Panc1 (cell line): Measurements from ENCODE around the gene DEDD. TPM values are rescaled to one million over a fixed set of nuclear protein-coding genes. Genes with fewer than 3 reads are reported as not detected.
A peak's percentile ranks its signal among the peaks of the same experiment; 100 is the strongest.

Source experiments
- ATAC-seq: fragments of 200-7000 bp; cut with Tn5 transposase; 2 replicates; pipeline ENCODE4 v1.9.1; 2020; ENCODE audit warnings: mild to moderate bottlenecking, moderate library complexity
- BruUV-seq: library from RNA; stranded (reverse); fragments of 400-500 nt; replicated peaks from 2 replicates; lab custom pipeline; 2021; lab: Mats Ljungman, UMichigan
- CTCF ChIA-PET: fragments of 300-600 bp; sonication (Branson Sonifier 250); formaldehyde crosslinking; loops from one replicate; lab custom pipeline; 2022; ENCODE audit warnings: antibody characterized with exemption; lab: Charles Lee
- POLR2A ChIA-PET: fragments of 300-600 bp; sonication (Branson Sonifier 250); formaldehyde crosslinking; loops from one replicate; lab custom pipeline; 2022; ENCODE audit warnings: antibody characterized with exemption; lab: Charles Lee
- DNase-seq: peaks from one replicate; pipeline ENCODE4 v3.0.0-alpha.2; 2010; ENCODE audit warnings: low read depth, low spot score
- H3K27ac ChIP-seq: 2 replicates; pipeline ENCODE4 v1.5.1; 2011; ENCODE audit warnings: mild to moderate bottlenecking, low read length, inconsistent platforms
- H3K27me3 ChIP-seq: fragments of 200-500 bp; sonication (Bioruptor generic); 2 replicates; pipeline ENCODE4 v1.6.0; 2014; ENCODE audit warnings: low read length, inconsistent platforms; ENCODE audit not compliant: control insufficient read depth, insufficient read depth
- H3K36me3 ChIP-seq: fragments of 200-500 bp; sonication (Bioruptor generic); 2 replicates; pipeline ENCODE4 v1.5.1; 2014; ENCODE audit warnings: inconsistent platforms, mild to moderate bottlenecking, low read length, moderate library complexity; ENCODE audit not compliant: control insufficient read depth, insufficient read depth
- H3K4me1 ChIP-seq: 2 replicates; pipeline ENCODE4 v1.5.1; 2011; ENCODE audit warnings: inconsistent platforms, mild to moderate bottlenecking, low read length, moderate library complexity; ENCODE audit not compliant: control insufficient read depth, insufficient read depth
- H3K4me3 ChIP-seq, 2 experiments: 2 replicates each; pipeline ENCODE4 v1.5.1; 2011 to 2012; ENCODE audit warnings: low read depth in 2 of 2, low read length in 2 of 2, mild to moderate bottlenecking in 2 of 2, inconsistent platforms in 1 of 2, moderate library complexity in 1 of 2
- H3K9me3 ChIP-seq: fragments of 200-500 bp; sonication (Bioruptor generic); 2 replicates; pipeline ENCODE4 v1.5.1; 2014; ENCODE audit warnings: low read depth, mild to moderate bottlenecking, inconsistent platforms, low read length, moderate library complexity; ENCODE audit not compliant: control insufficient read depth, insufficient read depth
- POLR2AphosphoS5 ChIP-seq: IDR thresholded peaks from 2 replicates; pipeline ENCODE4 v1.6.1; 2012; ENCODE audit warnings: mild to moderate bottlenecking, low read depth, low read length, moderate library complexity
- SIN3A ChIP-seq: IDR thresholded peaks from 2 replicates; pipeline ENCODE4 v1.6.1; 2012; ENCODE audit warnings: low read depth, mild to moderate bottlenecking, low read length, moderate library complexity, borderline replicate concordance; ENCODE audit not compliant: insufficient read depth
- TCF7L2 ChIP-seq: IDR thresholded peaks from 2 replicates; pipeline ENCODE4 v1.6.1; 2011; ENCODE audit warnings: mild to moderate bottlenecking, low read depth, low read length, inconsistent platforms
- in situ Hi-C: cut with HindIII; loops from 2 replicates; pipeline ENCODE4 v1.10.0; 2016; ENCODE audit warnings: low sequenced_read_pairs, low pct_unique_long_range_greater_than_20kb
- intact Hi-C: fragments of 100-400 bp; cut with micrococcal nuclease; formaldehyde crosslinking; loops from one replicate; pipeline ENCODE4 v1.10.0; 2022; ENCODE audit not compliant: unreplicated experiment
- total RNA-seq: library from RNA; stranded (reverse); gene quantifications from one replicate; pipeline ENCODE4 v1.2.1, GENCODE V29; 2021; ENCODE audit not compliant: unreplicated experiment
- TF ChIP-seq, protein P1 (sequence below), 2 experiments: IDR thresholded peaks; 2 replicates each; pipeline ENCODE4 v1.6.1; 2011 to 2012; ENCODE audit warnings: low read depth in 2 of 2, control low read depth in 1 of 2, low read length in 1 of 2, mild to moderate bottlenecking in 1 of 2, moderate library complexity in 1 of 2; ENCODE audit not compliant: insufficient read depth in 1 of 2
- TF ChIP-seq, protein P2 (sequence below): fragments of 450-650 bp; IDR thresholded peaks from 2 replicates; pipeline ENCODE4 v1.5.1; 2017; ENCODE audit warnings: mild to moderate bottlenecking

The DEDD gene
- total RNA-seq, 1 experiment from 2014 or later, result 42.5 TPM

- H3K27ac ChIP-seq, result peak overlapping the region; percentile 59; the same call in 1 of the 2 replicates
Observed at GRCh38 chr1:161113915-161114314, 18.6 kb downstream of the DEDD start.

DNA sequence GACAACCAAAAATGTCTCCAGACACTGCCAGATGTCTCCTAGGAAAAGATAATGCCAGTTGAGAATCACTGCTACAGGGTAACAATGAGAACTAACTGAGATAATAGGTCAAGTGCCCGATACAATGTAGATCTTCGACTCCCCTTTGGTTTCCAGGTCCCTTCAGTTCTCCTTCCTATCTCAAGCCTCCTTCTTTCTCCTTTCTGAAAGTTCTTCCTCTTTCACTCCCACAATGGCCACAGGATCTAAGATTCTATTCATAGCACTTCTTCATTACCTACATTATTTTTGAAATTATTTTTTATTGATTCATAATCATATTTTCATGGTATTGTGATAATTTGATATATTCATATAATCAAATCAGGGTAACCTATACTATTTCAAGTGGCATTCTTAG is 20.9 kb downstream of the DEDD start:
- intact Hi-C loops, result no loop called here
- Histone ChIP-seq H3K27me3 (no peaks in the 10 kb centered on the region), H3K27ac (no peak overlapping the region), H3K4me3 (no peak overlapping the region), H3K4me1 (peaks cover 15% of the 10 kb centered on the region), H3K9me3 (no peaks in the 10 kb centered on the region), H3K36me3 (no peaks in the 10 kb centered on the region; the same call in 1 of the 2 replicates)
- no peak for ATAC-seq
- in situ Hi-C loops, result no loop called here
- TF ChIP-seq, protein P1, sequence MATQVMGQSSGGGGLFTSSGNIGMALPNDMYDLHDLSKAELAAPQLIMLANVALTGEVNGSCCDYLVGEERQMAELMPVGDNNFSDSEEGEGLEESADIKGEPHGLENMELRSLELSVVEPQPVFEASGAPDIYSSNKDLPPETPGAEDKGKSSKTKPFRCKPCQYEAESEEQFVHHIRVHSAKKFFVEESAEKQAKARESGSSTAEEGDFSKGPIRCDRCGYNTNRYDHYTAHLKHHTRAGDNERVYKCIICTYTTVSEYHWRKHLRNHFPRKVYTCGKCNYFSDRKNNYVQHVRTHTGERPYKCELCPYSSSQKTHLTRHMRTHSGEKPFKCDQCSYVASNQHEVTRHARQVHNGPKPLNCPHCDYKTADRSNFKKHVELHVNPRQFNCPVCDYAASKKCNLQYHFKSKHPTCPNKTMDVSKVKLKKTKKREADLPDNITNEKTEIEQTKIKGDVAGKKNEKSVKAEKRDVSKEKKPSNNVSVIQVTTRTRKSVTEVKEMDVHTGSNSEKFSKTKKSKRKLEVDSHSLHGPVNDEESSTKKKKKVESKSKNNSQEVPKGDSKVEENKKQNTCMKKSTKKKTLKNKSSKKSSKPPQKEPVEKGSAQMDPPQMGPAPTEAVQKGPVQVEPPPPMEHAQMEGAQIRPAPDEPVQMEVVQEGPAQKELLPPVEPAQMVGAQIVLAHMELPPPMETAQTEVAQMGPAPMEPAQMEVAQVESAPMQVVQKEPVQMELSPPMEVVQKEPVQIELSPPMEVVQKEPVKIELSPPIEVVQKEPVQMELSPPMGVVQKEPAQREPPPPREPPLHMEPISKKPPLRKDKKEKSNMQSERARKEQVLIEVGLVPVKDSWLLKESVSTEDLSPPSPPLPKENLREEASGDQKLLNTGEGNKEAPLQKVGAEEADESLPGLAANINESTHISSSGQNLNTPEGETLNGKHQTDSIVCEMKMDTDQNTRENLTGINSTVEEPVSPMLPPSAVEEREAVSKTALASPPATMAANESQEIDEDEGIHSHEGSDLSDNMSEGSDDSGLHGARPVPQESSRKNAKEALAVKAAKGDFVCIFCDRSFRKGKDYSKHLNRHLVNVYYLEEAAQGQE (IDR thresholded peaks at IDR 0.05; ENCODE audit: insufficient read depth in 1 of 2, low read depth in 2 of 2, low read length in 1 of 2), result no peak
- TF ChIP-seq POLR2AphosphoS5, result no peak
- no peak for TF ChIP-seq TCF7L2
- TF ChIP-seq, protein P2, sequence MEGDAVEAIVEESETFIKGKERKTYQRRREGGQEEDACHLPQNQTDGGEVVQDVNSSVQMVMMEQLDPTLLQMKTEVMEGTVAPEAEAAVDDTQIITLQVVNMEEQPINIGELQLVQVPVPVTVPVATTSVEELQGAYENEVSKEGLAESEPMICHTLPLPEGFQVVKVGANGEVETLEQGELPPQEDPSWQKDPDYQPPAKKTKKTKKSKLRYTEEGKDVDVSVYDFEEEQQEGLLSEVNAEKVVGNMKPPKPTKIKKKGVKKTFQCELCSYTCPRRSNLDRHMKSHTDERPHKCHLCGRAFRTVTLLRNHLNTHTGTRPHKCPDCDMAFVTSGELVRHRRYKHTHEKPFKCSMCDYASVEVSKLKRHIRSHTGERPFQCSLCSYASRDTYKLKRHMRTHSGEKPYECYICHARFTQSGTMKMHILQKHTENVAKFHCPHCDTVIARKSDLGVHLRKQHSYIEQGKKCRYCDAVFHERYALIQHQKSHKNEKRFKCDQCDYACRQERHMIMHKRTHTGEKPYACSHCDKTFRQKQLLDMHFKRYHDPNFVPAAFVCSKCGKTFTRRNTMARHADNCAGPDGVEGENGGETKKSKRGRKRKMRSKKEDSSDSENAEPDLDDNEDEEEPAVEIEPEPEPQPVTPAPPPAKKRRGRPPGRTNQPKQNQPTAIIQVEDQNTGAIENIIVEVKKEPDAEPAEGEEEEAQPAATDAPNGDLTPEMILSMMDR, result no peak
- no peak for TF ChIP-seq SIN3A
- CTCF ChIA-PET, result no interaction called here
- POLR2A ChIA-PET, result no interaction called here
- no TSS peak for BruUV-seq
- DNase-seq, result no peak

More at GRCh38 chr1:161113915-161114314, 18.6 kb downstream of the DEDD start:
- TF ChIP-seq, protein P2, result no peak
- TF ChIP-seq TCF7L2 (no peak), SIN3A (no peak), POLR2AphosphoS5 (no peak)
- TF ChIP-seq, protein P1 (IDR thresholded peaks at IDR 0.05; ENCODE audit: insufficient read depth in 1 of 2, low read depth in 2 of 2, low read length in 1 of 2), result no peak
- Histone ChIP-seq H3K27me3 (no peaks in the 10 kb centered on the region), H3K4me3 (no peak overlapping the region), H3K36me3 (peaks cover 4% of the 10 kb centered on the region; the same call in 1 of the 2 replicates), H3K9me3 (no peaks in the 10 kb centered on the region), H3K4me1 (peaks cover 22% of the 10 kb centered on the region)
- BruUV-seq, result no TSS peak
- ChIA-PET POLR2A (interaction anchor here (0.6 kb wide), 1 partner anchor 15 kb away, joined by 3 read pairs; no protein-coding TSS in a partner anchor), CTCF (interaction anchor here (0.6 kb wide), 1 partner anchor 32 kb away, joined by 4 read pairs; no protein-coding TSS in a partner anchor)
- DNase-seq, result no peak
- intact Hi-C loops (no loop called here), in situ Hi-C loops (no loop called here)
- no peak for ATAC-seq
